ENCODE data around the gene ENGASE.
"Not testable (repeated sequence)": the region's sequence is repeated elsewhere in the genome, so short reads cannot be mapped to it uniquely, and the experiment has no call there.

Gene ENGASE

DNA sequence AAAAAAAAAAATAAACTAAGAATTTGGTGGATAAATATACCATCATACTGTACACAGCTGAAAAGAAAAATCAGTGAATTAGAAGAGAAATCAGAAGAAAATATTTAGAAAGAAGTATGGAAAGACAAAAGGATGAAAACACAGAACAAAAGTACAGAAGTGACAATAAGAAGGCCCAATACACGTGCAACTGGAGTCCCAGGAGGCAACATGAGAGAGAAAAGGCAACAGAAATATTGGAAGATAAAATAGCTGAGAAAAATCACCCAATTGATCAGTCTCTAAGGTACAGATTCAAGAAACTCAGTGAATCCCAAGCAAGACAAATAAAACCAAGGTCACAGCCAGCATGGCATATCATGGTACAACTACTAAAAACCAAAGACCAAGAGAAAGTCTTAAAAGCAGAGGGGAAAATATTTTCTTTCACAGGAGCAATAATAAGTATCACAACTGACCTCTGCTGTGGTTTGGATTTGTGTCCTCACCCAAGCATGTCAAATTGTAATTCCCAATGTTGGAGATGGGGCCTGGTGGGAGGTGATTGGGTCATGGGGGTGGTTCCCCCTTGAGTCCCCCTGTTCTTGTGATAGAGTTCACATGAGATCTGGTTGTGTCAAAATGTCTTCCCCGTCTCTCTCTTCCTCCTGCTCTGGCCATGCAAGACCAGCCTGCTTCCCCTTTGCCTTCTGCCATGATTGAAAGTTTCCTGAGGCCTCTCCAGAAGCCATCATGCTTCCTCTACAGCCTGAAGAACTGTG is 20.2 kb upstream of the ENGASE start:
- FAIRE-seq: no peak

DNA sequence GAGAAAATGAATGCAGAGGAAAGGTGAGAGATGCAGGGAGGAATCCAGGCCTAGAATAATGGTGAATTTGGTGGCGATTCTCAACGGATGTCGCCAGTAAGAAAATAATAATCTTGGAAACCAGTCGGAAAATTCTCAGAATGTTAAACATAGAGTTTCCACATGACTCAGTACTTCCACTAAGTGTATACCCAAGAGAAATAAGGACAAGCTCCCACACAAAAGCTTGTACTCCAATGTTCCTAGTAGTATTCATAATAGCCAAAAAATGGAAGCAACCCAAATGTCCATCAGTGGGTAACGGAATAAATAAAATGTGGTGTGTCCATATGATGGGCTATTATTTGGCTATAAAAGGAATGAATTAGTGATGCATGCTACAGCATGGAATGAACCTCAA is 19.4 kb upstream of the ENGASE start:
- no peak for FAIRE-seq

DNA sequence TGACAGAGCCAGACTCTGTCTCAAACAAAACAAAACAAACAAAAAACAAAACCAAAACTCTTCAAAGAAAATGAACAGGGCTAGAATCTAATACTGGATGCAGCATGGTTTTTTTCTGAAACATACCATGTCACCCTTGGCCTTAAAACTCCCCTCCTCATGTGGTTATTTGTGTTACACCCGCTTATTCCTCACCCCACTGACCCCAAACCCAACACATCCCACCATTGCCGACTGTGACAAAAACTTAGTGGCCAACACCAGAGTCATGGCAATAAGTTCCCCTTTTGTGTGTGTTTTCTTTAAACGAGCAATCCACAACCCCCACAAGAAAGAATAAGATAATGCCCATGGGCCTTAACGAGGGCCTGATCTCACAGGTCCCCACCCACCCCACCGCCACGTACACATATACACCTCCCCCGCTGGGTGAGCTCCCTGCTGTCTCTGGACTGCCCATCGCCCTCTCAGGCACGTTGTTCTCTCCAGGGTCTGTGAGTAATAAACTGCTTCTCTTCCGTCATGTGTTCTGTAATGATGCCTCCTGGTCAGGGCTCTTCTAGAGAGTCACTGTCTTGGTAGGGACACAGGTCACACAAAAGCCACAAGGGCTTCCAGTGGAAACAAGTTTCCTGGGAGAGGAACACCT is 16.8 kb upstream of the ENGASE start:
- no peak for FAIRE-seq

DNA sequence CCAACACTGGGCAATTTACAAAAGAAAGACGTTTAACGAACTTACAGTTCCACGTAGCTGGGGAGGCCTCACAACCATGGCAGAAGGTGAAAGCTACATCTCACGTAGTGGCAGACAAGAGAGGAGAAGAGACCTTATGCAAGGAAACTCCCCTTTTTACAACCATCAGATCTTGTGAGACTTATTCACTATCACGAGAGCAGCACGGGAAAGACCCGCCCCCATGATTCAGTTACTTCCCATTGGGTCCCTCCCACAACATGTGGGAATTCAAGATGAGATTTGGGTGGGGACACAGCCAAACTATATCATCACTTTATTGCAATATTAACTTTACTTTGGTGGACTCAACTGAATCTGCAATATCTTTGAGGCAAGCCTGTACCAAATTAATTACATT is 11.9 kb upstream of the ENGASE start:
- no peak for FAIRE-seq

DNA sequence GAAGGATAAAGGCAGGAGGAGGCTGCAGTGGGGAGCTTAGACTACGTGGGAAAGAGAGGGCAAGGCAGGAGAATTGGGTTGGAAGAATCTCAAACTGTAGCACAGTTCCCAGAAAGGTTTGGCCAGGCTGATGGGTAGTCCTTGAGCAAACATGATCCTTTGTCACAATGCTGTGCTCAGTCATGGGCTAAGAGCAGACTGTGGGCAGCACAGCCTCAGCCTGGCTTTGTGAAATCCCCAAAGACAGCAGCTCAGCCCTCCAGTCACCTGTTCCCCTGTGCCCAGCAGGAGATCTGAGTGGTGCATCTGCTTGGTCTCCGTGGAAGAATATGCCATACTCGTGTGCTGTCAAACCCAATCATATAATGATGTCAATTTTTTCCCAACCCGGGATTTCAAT is 10.6 kb upstream of the ENGASE start:
- no peak for FAIRE-seq

DNA sequence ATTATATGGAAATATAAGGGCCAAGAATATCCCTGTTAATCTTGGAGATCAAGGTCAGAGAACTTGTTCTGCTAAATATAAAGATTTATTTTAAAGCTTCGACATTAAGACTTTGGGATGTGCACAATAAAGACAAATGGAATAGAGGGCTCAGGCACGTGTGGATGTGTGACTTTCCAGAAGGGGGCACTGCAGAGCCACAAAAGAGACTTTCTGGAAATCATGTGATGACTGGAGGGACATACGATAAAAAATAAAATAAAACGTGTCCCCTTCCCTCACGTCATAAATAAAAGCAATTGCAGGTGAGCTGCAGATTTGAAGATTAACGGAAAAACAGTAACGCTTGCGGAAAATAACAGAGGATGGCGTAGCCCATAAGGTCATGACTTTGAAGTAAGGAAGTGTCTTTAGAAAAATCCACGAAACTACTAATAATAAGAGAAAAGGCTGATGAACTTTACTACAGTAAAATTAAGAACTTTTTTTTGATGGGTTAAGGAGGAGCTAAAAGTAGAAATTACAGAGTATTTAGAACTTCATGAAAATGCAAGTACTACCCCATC is 9.4 kb upstream of the ENGASE start:
- FAIRE-seq: no peak

DNA sequence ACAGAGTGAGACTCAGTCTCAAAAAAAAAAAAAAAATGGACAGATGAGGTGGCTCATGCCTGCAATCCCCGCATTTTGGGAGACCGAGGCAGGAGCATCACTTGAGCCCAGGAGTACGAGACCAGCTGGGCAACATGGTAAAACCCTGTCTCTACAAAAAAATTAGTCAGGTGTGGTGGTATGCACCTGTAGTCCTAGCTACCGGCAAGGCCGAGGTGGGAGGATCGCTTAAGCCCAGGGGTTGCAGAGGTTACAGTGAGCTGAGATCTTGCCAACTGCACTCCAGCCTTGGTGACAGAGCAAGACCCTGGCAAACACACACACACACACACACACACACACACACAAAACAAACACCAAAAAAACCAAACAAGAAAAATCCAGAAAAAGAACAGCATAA is 7.7 kb upstream of the ENGASE start:
- FAIRE-seq: no peak

DNA sequence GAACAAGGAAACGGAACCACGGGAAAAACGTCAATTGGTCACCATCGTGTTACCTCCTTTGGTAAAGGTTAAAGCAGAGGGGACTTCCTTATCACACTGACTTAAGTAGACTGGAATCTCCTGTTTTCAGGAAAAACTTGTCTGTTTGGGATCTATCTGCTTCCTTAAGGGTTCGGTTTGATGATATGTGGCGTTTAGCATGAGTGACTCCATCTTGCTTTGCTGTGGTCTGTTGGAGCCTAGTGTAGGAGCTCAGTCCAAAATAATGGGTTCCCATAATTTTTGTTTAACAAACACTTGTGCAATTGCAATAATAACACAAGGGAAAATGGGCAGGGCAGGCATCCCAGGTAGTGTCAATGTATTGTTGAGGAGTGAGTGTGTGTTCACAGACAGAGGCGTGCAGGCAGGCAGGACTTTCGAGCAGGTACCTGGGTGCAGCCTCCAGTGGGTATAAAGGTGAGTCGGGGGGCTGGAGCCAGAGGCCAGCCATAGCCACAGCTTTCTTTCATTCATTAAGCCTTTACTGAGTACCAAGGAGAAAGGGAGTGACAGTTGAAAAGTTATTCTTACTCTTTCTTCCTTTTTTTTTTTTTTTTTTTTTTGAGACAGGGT is 4.3 kb upstream of the ENGASE start:
- FAIRE-seq: no peak

DNA sequence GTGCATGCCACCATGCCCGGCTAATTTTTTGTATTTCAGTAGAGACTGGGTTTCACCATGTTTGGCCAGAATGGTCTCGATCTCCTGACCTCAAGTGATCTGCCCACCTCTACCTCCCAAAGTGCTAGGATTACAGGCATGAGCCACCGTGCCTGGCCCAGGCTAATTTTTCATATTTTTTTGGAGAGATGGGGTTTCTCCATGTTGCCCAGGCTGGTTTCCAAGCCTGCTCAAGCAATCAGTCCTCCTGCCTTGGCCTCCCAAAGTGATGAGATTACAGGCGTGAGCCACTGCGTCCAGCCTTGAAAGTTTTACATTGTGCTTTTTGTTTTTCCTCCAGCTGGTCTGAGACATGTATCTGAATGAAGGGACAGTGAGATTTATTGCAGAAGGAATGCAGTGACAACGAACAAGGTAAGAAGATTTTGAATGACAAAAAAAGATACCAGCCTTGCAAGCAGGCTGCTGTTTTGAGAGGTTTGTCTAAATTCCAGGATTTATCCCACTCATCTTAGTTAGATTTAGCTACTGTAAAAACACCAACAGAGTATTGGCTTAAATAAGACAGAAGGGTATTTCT is 3.4 kb upstream of the ENGASE start:
- FAIRE-seq: no peak

DNA sequence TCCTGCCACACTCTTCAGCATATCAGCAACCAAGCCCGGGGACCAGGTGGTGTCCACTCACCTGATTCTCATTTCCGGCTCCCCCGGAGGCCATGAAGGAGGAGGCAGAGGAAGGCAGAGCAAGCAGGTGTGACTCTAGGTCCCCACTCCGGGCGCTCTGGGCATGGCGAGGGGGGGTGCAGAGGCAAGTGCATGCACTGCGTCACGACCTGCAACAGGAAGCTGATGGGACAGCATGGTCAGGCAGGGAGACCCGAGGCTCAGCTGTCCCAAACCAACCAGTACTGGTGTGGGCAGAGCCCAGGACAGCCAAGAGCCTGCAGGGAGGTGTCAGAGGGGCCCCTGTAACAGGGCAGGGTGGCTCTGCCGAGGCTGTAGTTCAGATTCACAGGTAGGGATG is 2.1 kb upstream of the ENGASE start:
- no peak for FAIRE-seq

DNA sequence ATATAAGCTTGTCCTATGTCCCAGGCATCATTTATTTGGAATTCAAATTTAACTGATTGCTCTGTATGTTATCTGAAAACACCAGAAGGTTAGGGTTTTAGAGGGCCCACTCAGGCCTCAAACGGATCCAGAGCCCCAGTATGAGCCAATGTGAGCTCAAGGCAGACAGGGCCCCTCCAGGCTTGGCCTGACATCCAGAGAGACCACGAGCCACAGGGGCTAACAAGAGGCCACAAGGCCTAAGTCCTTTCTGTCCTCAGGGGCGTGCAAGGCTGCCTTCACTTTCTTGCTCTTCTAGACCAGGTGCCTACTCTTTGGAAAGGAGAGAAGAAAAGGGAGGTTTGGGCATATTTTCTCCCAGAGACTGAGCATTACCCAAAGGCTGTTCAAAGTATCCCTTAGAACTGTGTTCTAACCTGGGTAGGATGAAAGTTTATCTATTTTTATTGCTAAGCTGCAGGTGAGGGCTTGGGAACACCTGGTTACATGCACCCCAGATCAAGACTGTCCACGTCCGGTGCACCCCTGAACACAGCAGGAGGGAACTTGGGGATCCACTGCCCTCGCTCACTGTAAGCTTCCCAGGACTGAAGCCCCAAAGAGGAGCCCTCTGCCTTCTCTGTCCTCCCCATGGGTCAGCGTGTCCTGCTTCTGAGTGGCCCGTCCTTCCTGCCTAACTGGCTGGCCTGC is 1.5 kb upstream of the ENGASE start:
- FAIRE-seq: no peak

DNA sequence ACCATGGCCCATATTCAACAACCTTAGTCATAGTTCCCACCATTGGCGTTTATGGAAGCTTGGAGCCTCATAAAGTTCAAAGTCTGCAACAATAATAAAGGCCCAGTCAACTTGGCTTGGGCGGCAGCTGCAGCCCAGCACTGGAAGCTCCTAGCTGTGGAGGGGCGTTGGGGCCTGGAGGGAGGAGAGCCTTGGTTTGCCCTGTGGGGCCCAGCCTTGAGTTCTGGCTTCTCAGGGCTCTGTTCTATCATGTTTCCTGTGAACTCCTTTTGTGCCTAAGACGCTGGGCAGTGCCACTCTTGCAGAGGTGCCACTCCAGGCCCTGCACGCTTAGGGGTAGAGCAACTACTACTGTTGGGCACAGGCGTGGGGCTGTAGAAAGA is 927 bp upstream of the ENGASE start:
- no peak for FAIRE-seq

DNA sequence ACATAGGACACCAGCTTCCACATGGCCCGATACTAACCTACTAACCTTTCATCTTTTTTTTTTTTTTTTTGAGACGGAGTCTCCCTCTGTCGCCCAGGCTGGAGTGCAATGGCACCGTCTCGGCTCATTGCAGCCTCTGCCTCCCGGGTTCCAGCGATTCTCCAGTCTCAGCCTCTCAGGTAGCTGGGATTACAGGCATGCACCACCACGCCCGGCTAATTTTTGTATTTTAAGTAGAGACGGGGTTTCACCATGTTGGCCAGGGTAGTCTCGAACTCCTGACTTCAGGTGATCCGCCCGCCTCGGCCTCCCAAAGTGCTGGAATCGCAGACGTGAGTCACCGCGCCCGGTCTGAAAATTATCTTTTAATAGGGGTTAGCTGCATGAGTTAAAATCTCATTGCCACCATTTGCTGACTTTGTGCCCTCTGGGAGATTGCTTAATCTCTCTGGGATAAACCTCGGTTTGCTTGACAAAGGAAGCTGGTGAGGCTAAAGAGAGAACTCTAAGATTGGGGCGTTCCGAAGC is 439 bp upstream of the ENGASE start:
- not testable (repeated sequence) for FAIRE-seq

DNA sequence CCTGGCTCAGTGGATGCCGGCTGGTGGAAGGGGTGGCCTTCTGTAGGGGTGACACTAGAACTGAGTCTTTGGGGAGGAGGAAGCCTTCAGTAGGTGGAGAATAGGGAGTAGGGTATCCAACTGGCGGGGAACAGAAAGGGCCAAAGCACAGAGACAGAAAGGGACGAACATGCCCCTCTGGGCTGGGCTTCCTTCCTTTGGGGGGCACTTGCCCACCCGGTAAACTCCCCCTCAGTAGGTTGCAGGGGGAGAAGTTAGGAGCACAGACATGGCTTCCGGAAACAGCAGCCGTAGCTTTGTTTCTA is 774 bp downstream of the ENGASE start:
- no peak for FAIRE-seq

DNA sequence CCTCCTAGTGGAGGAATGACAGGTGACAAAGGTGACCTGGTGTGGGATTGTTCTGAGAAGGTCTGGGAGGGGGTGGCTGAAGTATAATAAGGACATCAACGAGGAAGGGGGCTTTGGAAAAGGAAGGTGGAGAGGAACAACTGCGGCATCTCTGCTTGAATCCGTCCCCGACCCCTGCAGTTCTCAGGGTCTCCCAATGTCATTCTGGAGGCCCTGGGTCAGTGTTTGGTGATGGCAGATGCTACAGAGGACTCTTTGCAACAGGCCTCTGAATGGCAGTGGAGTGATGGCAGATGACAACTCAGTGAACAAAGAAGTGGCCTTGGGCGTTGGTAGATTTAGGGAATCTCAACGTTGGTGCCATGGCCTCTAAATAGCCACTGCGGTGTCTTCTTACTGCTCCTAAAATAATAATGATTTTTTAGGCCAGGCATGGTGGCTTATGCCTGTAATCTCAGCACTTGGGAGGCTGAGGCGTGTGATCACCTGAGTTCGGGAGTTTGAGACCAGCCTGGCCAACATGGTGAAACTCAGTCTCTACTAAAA is 1.3 kb downstream of the ENGASE start:
- no peak for FAIRE-seq

DNA sequence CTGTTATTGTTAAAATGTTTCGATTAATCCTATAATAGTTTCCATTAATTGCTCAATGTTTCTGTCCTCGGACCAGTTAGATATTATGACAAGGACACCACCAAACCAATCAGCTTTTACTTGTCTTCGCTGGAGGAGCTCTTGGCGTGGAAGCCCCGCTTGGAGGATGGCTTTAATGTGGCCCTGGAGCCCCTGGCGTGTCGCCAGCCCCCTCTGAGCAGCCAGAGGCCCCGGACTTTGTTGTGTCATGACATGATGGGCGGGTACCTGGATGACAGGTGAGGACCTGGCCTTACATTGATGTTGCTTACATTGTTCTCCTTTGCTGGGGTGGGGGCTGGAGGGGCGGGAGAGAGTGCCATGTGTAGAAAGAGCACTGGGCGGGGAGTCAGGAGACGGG is 3.0 kb downstream of the ENGASE start:
- no peak for FAIRE-seq

DNA sequence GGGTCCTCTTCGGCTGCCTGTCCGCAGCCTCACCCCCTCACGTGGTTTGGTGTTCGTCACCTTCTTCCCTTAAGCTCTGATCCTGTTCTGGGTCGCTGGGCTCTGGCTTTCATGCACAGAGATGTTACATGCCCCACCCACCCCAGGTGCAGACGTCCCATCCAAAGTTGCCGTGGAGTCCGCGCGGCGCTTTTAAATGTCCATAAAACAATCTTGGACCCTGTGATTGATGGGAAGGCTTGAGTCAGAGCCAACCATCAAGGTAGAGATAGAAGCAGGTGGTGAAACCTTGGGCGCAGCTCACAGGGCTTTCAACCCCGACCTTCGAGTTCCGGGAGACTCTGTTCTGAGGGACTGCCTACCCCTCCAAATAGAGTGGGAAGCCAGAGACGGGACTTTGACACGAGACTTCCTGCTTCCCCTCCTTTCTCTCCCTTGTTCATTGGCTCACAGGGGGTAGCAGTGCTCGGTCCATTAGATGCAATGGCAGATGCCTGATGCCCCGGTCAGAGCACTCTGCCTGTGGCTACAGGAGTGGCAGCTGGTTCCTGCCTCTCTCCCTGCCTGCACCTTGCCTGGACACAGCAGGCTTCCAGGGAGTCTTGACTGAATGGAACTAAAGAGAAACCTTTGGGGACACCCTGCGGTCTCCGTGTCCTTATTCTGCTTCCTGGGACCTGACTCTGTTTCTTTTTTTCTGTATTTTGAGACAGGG is 4.0 kb downstream of the ENGASE start:
- no peak for FAIRE-seq

DNA sequence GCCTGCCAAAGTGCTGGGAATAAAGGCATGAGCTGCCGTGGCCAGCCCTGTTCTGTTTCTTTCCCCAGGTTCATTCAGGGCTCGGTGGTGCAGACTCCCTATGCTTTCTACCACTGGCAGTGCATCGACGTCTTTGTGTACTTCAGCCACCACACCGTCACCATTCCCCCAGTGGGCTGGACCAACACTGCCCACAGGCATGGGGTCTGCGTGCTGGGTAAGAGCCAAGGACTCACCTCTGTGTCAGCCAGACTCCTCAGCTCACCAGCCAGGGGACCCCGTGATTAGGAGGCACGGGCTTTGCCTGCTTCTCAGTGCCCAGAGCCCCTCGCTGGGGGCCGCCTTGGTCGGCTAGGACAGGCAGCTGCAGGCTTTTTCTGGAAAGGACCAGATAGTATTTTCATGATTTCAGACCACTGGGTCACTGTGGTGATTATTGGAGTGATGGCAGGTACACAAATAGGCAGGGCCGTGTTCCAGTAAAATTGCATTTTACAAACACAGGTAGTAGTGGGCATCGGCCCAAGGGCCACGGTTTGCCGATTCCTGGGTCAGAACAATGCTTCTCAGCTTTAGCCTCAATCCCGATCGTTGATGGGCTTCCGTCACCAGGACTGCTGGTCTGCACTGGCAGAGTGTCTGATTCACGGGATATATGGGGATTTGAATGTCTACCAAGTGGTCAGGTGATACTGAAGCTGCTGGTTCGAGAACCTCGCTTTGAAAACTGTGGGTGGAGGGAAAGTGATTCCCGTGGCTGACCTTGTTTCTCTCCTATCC is 5.0 kb downstream of the ENGASE start:
- FAIRE-seq: no peak

DNA sequence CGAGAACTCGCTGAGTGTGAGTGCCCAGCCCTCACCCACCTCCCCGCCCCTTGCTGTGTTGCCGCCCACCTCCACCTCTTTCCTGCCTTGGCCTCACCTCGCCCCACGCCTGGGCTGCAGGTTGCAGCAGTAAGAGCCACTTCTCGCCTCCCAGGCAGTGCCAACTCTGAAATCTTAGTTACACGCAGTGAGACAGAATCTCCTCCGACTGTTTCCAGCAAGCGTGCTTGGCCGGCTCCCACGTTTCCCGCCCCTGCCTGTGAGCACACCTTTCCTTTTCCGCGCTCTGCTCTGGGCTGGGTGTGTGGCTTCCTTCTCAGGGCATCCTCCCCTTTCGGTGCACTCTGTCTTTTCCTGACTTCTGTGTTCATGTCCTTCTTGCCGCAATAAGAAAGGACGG is 5.7 kb downstream of the ENGASE start:
- FAIRE-seq: no peak

DNA sequence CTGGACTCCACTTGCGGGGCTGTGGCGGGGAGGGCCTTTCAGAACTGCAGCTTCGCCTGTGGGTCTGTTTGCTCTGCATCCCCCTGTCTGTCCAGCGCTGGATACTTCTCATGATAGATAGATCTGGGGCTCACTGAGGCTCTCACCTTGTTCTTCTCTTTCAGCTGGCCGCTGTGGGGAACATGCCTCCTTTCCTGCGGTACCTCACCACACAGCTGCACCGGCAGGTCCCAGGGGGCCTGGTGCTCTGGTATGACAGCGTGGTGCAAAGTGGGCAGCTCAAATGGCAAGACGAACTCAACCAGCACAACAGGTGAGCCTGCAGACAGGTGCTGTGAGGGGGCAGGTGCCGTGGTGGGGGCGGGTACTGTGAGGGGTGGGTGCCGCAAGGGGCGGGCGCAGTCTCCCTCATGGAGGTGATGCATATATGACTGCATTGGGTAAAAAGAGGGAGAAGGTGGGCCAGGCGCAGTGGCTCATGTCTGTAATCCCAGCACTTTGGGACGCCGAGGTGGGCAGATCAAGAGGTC is 6.2 kb downstream of the ENGASE start:
- no peak for FAIRE-seq
